HAP-1 (cell line): ENCODE measurements around the gene CLMP.

ENCODE experiments used
- DNase-seq, 2 experiments: peaks; one replicate each; pipeline ENCODE4 v3.0.0-alpha.2; 2016 to 2020; ENCODE audit warnings: low spot score in 2 of 2
- H3K27me3 ChIP-seq: fragments of 250-450 bp; sonication (Bioruptor Pico); 2 replicates; pipeline ENCODE4 v1.5.1; 2020; ENCODE audit warnings: low read depth, mild to moderate bottlenecking, moderate library complexity
- H3K36me3 ChIP-seq: fragments of 250-450 bp; sonication (Bioruptor Pico); replicated peaks from 2 replicates; pipeline ENCODE4 v1.5.1; 2020; ENCODE audit warnings: mild to moderate bottlenecking
- H3K4me1 ChIP-seq: fragments of 250-450 bp; sonication (Bioruptor Pico); 2 replicates; pipeline ENCODE4 v1.5.1; 2020; ENCODE audit warnings: mild to moderate bottlenecking
- H3K4me3 ChIP-seq: fragments of 250-450 bp; sonication (Bioruptor Pico); 2 replicates; pipeline ENCODE4 v1.5.1; 2020; ENCODE audit warnings: mild to moderate bottlenecking, moderate library complexity
- H3K9me3 ChIP-seq: fragments of 250-450 bp; sonication (Bioruptor Pico); 2 replicates; pipeline ENCODE4 v1.5.1; 2020; ENCODE audit warnings: mild to moderate bottlenecking, moderate library complexity
- in situ Hi-C: fragments of 300-500 bp; cut with MboI; formaldehyde crosslinking; loops from 3 replicates; pipeline ENCODE4 v1.14.3; 2020; ENCODE audit warnings: low sequenced_read_pairs, inconsistent platforms, mixed read lengths

CLMP gene

GRCh38 chr11:123046473-123047259 is 148.4 kb downstream of the CLMP start:
- Histone ChIP-seq H3K27me3 (no peaks in the 10 kb centered on the region), H3K4me1 (no peaks in the 10 kb centered on the region), H3K36me3 (no peaks in the 10 kb centered on the region), H3K9me3 (no peaks in the 10 kb centered on the region), H3K4me3 (no peak overlapping the region)
- DNase-seq: no peak
- in situ Hi-C loops: no loop called here

DNA sequence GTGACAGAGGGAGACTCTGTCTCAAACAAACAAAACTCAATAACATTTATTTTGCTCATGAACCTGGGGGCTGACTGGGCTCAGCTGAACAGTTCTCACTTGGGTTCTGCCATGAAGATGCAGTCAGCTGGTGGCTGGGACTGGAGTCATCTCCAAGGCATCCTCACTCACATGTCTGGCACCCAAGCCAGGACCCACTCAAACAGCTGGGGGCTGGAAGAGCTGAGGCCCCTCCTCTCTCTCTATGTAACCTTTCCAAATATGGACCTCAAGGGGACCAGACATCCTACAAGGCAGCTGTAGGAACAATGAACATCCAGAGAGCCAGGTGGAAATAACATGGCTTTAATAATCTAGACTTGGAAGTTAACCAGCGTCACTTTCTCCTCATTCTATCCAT is 149.9 kb downstream of the CLMP start:
- no peak overlapping the region for H3K4me3 ChIP-seq
- no peaks in the 10 kb centered on the region for H3K4me1 ChIP-seq
- no peaks in the 10 kb centered on the region for H3K27me3 ChIP-seq
- in situ Hi-C loops: no loop called here
- H3K9me3 ChIP-seq: 0 out of 2 replicates have a peak, but pooled peaks cover 2% of the 10 kb centered on the region
- no peak for DNase-seq
- no peaks in the 10 kb centered on the region for H3K36me3 ChIP-seq

GRCh38 chr11:123041185-123041584 is 153.9 kb downstream of the CLMP start:
- in situ Hi-C loops: no loop called here

DNA sequence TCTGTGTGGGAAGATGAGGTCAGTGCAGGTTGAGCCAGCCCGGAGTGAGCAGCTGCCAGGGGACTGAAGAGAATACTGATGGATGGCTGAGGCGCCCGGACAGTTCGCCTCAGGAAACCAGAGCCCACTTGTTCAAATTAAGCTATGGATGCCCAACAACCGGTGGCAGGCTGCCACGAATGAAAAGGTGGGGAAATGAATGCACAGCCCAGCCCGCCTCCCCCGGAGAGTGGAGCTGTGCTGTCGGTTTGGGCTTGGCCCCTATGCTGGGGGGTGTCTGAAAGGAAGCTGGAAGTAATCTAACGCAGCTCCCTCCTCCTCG is 155.0 kb downstream of the CLMP start:
- Histone ChIP-seq H3K4me3 (no peak overlapping the region), H3K9me3 (0 out of 2 replicates have a peak, but pooled peaks cover 2% of the 10 kb centered on the region), H3K36me3 (no peaks in the 10 kb centered on the region), H3K27me3 (0 out of 2 replicates have a peak, but pooled peaks cover 4% of the 10 kb centered on the region), H3K4me1 (no peaks in the 10 kb centered on the region)
- in situ Hi-C loops: no loop called here
- DNase-seq: no peak

More at GRCh38 chr11:123041185-123041584, 153.9 kb downstream of the CLMP start:
- H3K4me1 ChIP-seq: no peaks in the 10 kb centered on the region
- H3K36me3 ChIP-seq: no peaks in the 10 kb centered on the region
- H3K9me3 ChIP-seq: 0 out of 2 replicates have a peak, but pooled peaks cover 2% of the 10 kb centered on the region
- no peak overlapping the region for H3K4me3 ChIP-seq
- DNase-seq: no peak
- H3K27me3 ChIP-seq: 0 out of 2 replicates have a peak, but pooled peaks cover 4% of the 10 kb centered on the region

- Histone ChIP-seq H3K9me3 (0 out of 2 replicates have a peak, but pooled peaks cover 2% of the 10 kb centered on the region), H3K4me3 (no peak overlapping the region), H3K27me3 (0 out of 2 replicates have a peak, but pooled peaks cover 4% of the 10 kb centered on the region), H3K36me3 (no peaks in the 10 kb centered on the region), H3K4me1 (no peaks in the 10 kb centered on the region)
- no peak for DNase-seq
- in situ Hi-C loops: no loop called here
These were observed 159.2 kb downstream of the CLMP start for GRCh38 chr11:123035831-123036230.

- Histone ChIP-seq H3K4me3 (no peak overlapping the region), H3K4me1 (no peaks in the 10 kb centered on the region), H3K9me3 (no peaks in the 10 kb centered on the region), H3K27me3 (0 out of 2 replicates have a peak, but pooled peaks cover 4% of the 10 kb centered on the region), H3K36me3 (no peaks in the 10 kb centered on the region)
- DNase-seq: no peak
- in situ Hi-C loops: no loop called here
These were observed 160.5 kb downstream of the CLMP start for GRCh38 chr11:123034597-123034996.

GRCh38 chr11:123033895-123034294 is 161.2 kb downstream of the CLMP start:
- Histone ChIP-seq H3K9me3 (no peaks in the 10 kb centered on the region), H3K4me1 (no peaks in the 10 kb centered on the region), H3K27me3 (0 out of 2 replicates have a peak, but pooled peaks cover 4% of the 10 kb centered on the region), H3K4me3 (no peak overlapping the region), H3K36me3 (no peaks in the 10 kb centered on the region)
- DNase-seq: peak; percentile 24 to 39
- in situ Hi-C loops: no loop called here

GRCh38 chr11:123030517-123030916 is 164.5 kb downstream of the CLMP start:
- Histone ChIP-seq H3K9me3 (no peaks in the 10 kb centered on the region), H3K4me1 (no peaks in the 10 kb centered on the region), H3K27me3 (no peaks in the 10 kb centered on the region; the same call in 1 of the 2 replicates), H3K4me3 (no peak overlapping the region), H3K36me3 (no peaks in the 10 kb centered on the region)
- in situ Hi-C loops: no loop called here
- DNase-seq: no peak

- Histone ChIP-seq H3K9me3 (no peaks in the 10 kb centered on the region), H3K4me3 (no peak overlapping the region), H3K36me3 (no peaks in the 10 kb centered on the region), H3K4me1 (peaks cover 6% of the 10 kb centered on the region), H3K27me3 (peaks cover 18% of the 10 kb centered on the region)
- peak; percentile 28 to 47 for DNase-seq
- in situ Hi-C loops: loop anchor here (10.0 kb wide), 1 partner anchor 146 kb away; no protein-coding TSS in a partner anchor
These were observed 174.1 kb downstream of the CLMP start for GRCh38 chr11:123020968-123021367.
